ENCODE measurements around the gene MYO16. TPM values are rescaled to one million over a fixed set of nuclear protein-coding genes. Genes with fewer than 3 reads are reported as not detected.
A peak's percentile ranks its signal among the peaks of the same experiment; 100 is the strongest.
"Not testable (repeated sequence)": the region's sequence is repeated elsewhere in the genome, so short reads cannot be mapped to it uniquely, and the experiment has no call there.

Gene MYO16
- total RNA-seq, 1 experiment from 2014 or later = 0.19 TPM

- H3K36me3 Mint-ChIP-seq (ENCODE audit: insufficient read depth, unreplicated experiment) = peaks cover 16% of the 10 kb centered on the region
- peak overlapping the region; percentile 21 for H3K4me3 Mint-ChIP-seq (ENCODE audit: low read depth, unreplicated experiment)
- no TSS peak for BruUV-seq (replicated peaks)
- H3K9me3 Mint-ChIP-seq (ENCODE audit: low read depth, unreplicated experiment) = no peaks in the 10 kb centered on the region
- H3K4me1 Mint-ChIP-seq (ENCODE audit: low read depth, unreplicated experiment) = peaks cover 35% of the 10 kb centered on the region
- no peaks in the 10 kb centered on the region for H3K27me3 Mint-ChIP-seq (ENCODE audit: unreplicated experiment)
- TF ChIP-seq, protein P1, sequence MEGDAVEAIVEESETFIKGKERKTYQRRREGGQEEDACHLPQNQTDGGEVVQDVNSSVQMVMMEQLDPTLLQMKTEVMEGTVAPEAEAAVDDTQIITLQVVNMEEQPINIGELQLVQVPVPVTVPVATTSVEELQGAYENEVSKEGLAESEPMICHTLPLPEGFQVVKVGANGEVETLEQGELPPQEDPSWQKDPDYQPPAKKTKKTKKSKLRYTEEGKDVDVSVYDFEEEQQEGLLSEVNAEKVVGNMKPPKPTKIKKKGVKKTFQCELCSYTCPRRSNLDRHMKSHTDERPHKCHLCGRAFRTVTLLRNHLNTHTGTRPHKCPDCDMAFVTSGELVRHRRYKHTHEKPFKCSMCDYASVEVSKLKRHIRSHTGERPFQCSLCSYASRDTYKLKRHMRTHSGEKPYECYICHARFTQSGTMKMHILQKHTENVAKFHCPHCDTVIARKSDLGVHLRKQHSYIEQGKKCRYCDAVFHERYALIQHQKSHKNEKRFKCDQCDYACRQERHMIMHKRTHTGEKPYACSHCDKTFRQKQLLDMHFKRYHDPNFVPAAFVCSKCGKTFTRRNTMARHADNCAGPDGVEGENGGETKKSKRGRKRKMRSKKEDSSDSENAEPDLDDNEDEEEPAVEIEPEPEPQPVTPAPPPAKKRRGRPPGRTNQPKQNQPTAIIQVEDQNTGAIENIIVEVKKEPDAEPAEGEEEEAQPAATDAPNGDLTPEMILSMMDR (IDR thresholded peaks at IDR 0.05; ENCODE audit: unreplicated experiment) = no peak
- peak; percentile 28 for DNase-seq
- peak overlapping the region; percentile 52 for H3K27ac Mint-ChIP-seq (ENCODE audit: unreplicated experiment)
- intact Hi-C loops (cut with micrococcal nuclease; ENCODE audit: unreplicated experiment) = no loop called here
- CTCF ChIA-PET = no interaction called here
These were observed 282.4 kb downstream of the MYO16 start for GRCh38 chr13:108911807-108912206.

DNA sequence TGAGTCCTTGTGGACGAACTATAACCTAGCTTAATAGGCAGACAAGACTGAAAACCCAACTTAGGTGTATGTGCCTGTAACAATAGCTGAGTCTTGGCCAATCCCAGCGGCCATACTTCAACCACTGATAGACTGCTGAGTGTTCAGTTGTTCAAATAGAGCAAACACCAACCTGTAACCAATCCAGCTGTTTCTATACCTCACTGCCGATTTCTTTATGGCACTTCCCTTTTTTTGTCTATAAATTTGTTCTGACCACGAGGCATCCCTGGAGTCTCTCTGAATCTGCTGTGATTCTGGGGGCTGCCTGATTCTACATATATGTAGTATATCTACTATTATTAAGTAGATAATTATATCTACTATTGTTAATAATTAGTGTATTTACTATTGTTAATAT lies 284.3 kb downstream of the MYO16 start:
- H3K9me3 Mint-ChIP-seq (ENCODE audit: low read depth, unreplicated experiment); CTCF ChIA-PET; intact Hi-C loops (cut with micrococcal nuclease; ENCODE audit: unreplicated experiment): not testable (repeated sequence)

DNA sequence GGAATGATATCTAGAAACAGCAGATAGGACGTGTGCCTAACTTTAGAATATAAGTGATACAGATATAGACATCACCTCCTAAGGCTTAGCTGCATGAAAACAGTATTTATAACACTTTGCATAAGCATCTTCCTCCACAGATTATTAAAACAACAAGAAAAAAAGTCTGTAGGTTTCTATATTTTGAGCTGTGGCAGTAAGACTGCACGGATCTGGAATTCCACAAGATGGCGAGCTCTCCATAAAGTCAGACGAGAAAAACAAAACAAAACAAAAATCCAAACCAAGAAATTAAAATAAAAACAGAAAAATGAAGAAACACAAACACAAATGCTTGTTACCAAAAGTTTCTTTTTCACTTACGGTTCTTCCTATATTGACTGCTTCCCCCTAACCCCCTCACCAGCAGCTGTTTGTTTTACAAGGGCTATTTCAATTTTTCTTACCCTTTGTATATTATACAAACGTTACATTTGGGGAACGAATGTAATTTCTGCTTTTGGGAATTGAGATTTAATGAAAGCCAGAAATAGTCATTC lies 285.8 kb downstream of the MYO16 start:
- TF ChIP-seq, protein P1 (IDR thresholded peaks at IDR 0.05; ENCODE audit: unreplicated experiment) = no peak
- Mint-ChIP-seq H3K4me1 (ENCODE audit: low read depth, unreplicated experiment) (peaks cover 42% of the 10 kb centered on the region), H3K4me3 (ENCODE audit: low read depth, unreplicated experiment) (peak overlapping the region; percentile 50), H3K9me3 (ENCODE audit: low read depth, unreplicated experiment) (no peaks in the 10 kb centered on the region), H3K27me3 (ENCODE audit: unreplicated experiment) (no peaks in the 10 kb centered on the region), H3K27ac (ENCODE audit: unreplicated experiment) (peak overlapping the region; percentile 100), H3K36me3 (ENCODE audit: insufficient read depth, unreplicated experiment) (peaks cover 16% of the 10 kb centered on the region)
- DNase-seq = no peak
- BruUV-seq (replicated peaks) = no TSS peak
- intact Hi-C loops (cut with micrococcal nuclease; ENCODE audit: unreplicated experiment) = loop anchor here (5.0 kb wide), 1 partner anchor 37 kb away; no protein-coding TSS in a partner anchor
- CTCF ChIA-PET = interaction anchor here (1.0 kb wide), 1 partner anchor 35 kb away, joined by 3 read pairs; no protein-coding TSS in a partner anchor

More for the DNA sequence above, 284.3 kb downstream of the MYO16 start:
- not testable (repeated sequence) for DNase-seq; H3K27me3 Mint-ChIP-seq (ENCODE audit: unreplicated experiment); H3K27ac Mint-ChIP-seq (ENCODE audit: unreplicated experiment); H3K4me3 Mint-ChIP-seq (ENCODE audit: low read depth, unreplicated experiment); BruUV-seq (replicated peaks)
- H3K36me3 Mint-ChIP-seq (ENCODE audit: insufficient read depth, unreplicated experiment) = peaks cover 16% of the 10 kb centered on the region
- peaks cover 42% of the 10 kb centered on the region for H3K4me1 Mint-ChIP-seq (ENCODE audit: low read depth, unreplicated experiment)

GRCh38 chr13:108915634-108916512 lies 286.5 kb downstream of the MYO16 start:
- DNase-seq = peak; percentile 70
- Mint-ChIP-seq H3K9me3 (ENCODE audit: low read depth, unreplicated experiment) (no peaks in the 10 kb centered on the region), H3K4me1 (ENCODE audit: low read depth, unreplicated experiment) (peaks cover 42% of the 10 kb centered on the region), H3K27me3 (ENCODE audit: unreplicated experiment) (no peaks in the 10 kb centered on the region), H3K27ac (ENCODE audit: unreplicated experiment) (peak overlapping the region; percentile 100), H3K4me3 (ENCODE audit: low read depth, unreplicated experiment) (peak overlapping the region; percentile 50), H3K36me3 (ENCODE audit: insufficient read depth, unreplicated experiment) (peaks cover 16% of the 10 kb centered on the region)
- intact Hi-C loops (cut with micrococcal nuclease; ENCODE audit: unreplicated experiment) = loop anchor here (5.0 kb wide), 1 partner anchor 36 kb away; no protein-coding TSS in a partner anchor
- TF ChIP-seq, protein P1 (IDR thresholded peaks at IDR 0.05; ENCODE audit: unreplicated experiment) = no peak
- BruUV-seq (replicated peaks) = TSS peak; percentile 76
- CTCF ChIA-PET = interaction anchor here (1.0 kb wide), 1 partner anchor 34 kb away, joined by 3 read pairs; no protein-coding TSS in a partner anchor
